Measurements from ENCODE around the gene MRI1. TPM values are rescaled to one million over a fixed set of nuclear protein-coding genes. Genes with fewer than 3 reads are reported as not detected.

MRI1 gene
- total and polyA plus RNA-seq, 10 of the 15 experiments (the other 5 are each of a cell fraction or from before 2014, with no cell fraction given): 5.4 to 50.3 (median 28.3) TPM

- no peak for TF ChIP-seq YBX1 (IDR thresholded peaks at IDR 0.05)
- TF ChIP-seq BRCA1 (IDR thresholded peaks at IDR 0.05; ENCODE audit: low read depth, low read length): no peak
- peak; percentile 64; the same call in 1 of the 2 replicates for TF ChIP-seq POLR2AphosphoS5 (IDR thresholded peaks at IDR 0.05; ENCODE audit: low read length)
- TF ChIP-seq ELK1 (IDR thresholded peaks at IDR 0.05; ENCODE audit: low read depth, low read length): peak; percentile 13; the same call in 1 of the 2 replicates
- TF ChIP-seq RAD51 (IDR thresholded peaks at IDR 0.05): peak; percentile 16; the same call in 1 of the 2 replicates
- peak; percentile 90 for TF ChIP-seq NRF1 (conservative IDR thresholded peaks at IDR 0.05; ENCODE audit: low read depth, low read length)
- peak; percentile 80 for TF ChIP-seq CREM (IDR thresholded peaks at IDR 0.05; ENCODE audit: low read depth)
- peak; percentile 90 for TF ChIP-seq DPF2 (IDR thresholded peaks at IDR 0.05)
- TF ChIP-seq POLR2AphosphoS2 (IDR thresholded peaks at IDR 0.05; ENCODE audit: low read depth, low read length): peak; percentile 70
- no peak for TF ChIP-seq ZBTB33 (IDR thresholded peaks at IDR 0.05)
- no peak for TF ChIP-seq ZBTB4 (CRISPR knock-in tag; IDR thresholded peaks at IDR 0.05)
- no peak for TF ChIP-seq RELA (IDR thresholded peaks at IDR 0.05; ENCODE audit: borderline replicate concordance, partially characterized antibody)
- TF ChIP-seq MXI1 (IDR thresholded peaks at IDR 0.05; ENCODE audit: low read depth, low read length): peak; percentile 98
- no peak for TF ChIP-seq RBBP5 (conservative IDR thresholded peaks at IDR 0.05)
- TF ChIP-seq POLR2A (IDR thresholded peaks at IDR 0.05; ENCODE audit: low read depth, low read length): peak; percentile 80
- TF ChIP-seq MEF2A (IDR thresholded peaks at IDR 0.05; ENCODE audit: insufficient read depth, low read depth, low read length): peak; percentile 89
- TF ChIP-seq ZBED1 (IDR thresholded peaks at IDR 0.05; ENCODE audit: borderline replicate concordance): no peak
- TF ChIP-seq SREBF2 (IDR thresholded peaks at IDR 0.05; ENCODE audit: low read length): no peak
- TF ChIP-seq IRF4 (IDR thresholded peaks at IDR 0.05; ENCODE audit: low read depth, low read length): peak; percentile 88
- no peak; the same call in 1 of the 2 replicates for TF ChIP-seq IRF3 (IDR thresholded peaks at IDR 0.05)
- TF ChIP-seq PAX8 (IDR thresholded peaks at IDR 0.05): no peak
- no peak for TF ChIP-seq IRF5 (IDR thresholded peaks at IDR 0.05; ENCODE audit: borderline replicate concordance)
- TF ChIP-seq TCF7 (IDR thresholded peaks at IDR 0.05; ENCODE audit: borderline replicate concordance): peak; percentile 57; the same call in 1 of the 2 replicates
- no peak for TF ChIP-seq ZNF24 (IDR thresholded peaks at IDR 0.05)
Measured at GRCh38 chr19:13731147-13731964, 33.0 kb upstream of the MRI1 start (continued).
